ENCODE data around the gene EFNA4.
A peak's percentile ranks its signal among the peaks of the same experiment; 100 is the strongest.

Gene EFNA4

GRCh38 chr1:155084722-155085503, 21.4 kb downstream of the EFNA4 start (continued):
- TF ChIP-seq SCRT1 (tag by site-specific recombination; IDR thresholded peaks at IDR 0.05; ENCODE audit: borderline replicate concordance) (no peak), GLIS2 (tag by site-specific recombination; IDR thresholded peaks at IDR 0.05) (no peak), RBAK (tag by site-specific recombination; IDR thresholded peaks at IDR 0.05) (no peak), ZFHX2 (tag by site-specific recombination; conservative IDR thresholded peaks at IDR 0.05) (no peak; the same call in 1 of the 2 replicates), HIC1 (tag by site-specific recombination; IDR thresholded peaks at IDR 0.05) (peak; percentile 86), ZNF214 (tag by site-specific recombination; IDR thresholded peaks at IDR 0.05; ENCODE audit: borderline replicate concordance) (no peak), HOXA7 (CRISPR knock-in tag; IDR thresholded peaks at IDR 0.05; ENCODE audit: borderline replicate concordance) (no peak), ZIC2 (tag by site-specific recombination; IDR thresholded peaks at IDR 0.05) (no peak), ZNF768 (tag by site-specific recombination; IDR thresholded peaks at IDR 0.05) (no peak), ZNF133 (tag by site-specific recombination; IDR thresholded peaks at IDR 0.05) (no peak), ZSCAN30 (tag by site-specific recombination; IDR thresholded peaks at IDR 0.05) (peak; percentile 94), ATF2 (tag by site-specific recombination; IDR thresholded peaks at IDR 0.05; ENCODE audit: low read depth) (no peak), ZNF266 (tag by site-specific recombination; IDR thresholded peaks at IDR 0.05; ENCODE audit: low read depth) (no peak), ZFP37 (tag by site-specific recombination; IDR thresholded peaks at IDR 0.05) (0 out of 2 replicates have a peak, but pooled peaks have one; percentile 2), ZNF426 (tag by site-specific recombination; IDR thresholded peaks at IDR 0.05) (no peak), ZNF121 (tag by site-specific recombination; IDR thresholded peaks at IDR 0.05) (no peak), BCL11B (tag by site-specific recombination; IDR thresholded peaks at IDR 0.05; ENCODE audit: low read depth) (no peak), ZNF18 (tag by site-specific recombination; IDR thresholded peaks at IDR 0.05) (no peak), ZNF785 (tag by site-specific recombination; IDR thresholded peaks at IDR 0.05) (no peak)
- TF ChIP-seq, protein P1, sequence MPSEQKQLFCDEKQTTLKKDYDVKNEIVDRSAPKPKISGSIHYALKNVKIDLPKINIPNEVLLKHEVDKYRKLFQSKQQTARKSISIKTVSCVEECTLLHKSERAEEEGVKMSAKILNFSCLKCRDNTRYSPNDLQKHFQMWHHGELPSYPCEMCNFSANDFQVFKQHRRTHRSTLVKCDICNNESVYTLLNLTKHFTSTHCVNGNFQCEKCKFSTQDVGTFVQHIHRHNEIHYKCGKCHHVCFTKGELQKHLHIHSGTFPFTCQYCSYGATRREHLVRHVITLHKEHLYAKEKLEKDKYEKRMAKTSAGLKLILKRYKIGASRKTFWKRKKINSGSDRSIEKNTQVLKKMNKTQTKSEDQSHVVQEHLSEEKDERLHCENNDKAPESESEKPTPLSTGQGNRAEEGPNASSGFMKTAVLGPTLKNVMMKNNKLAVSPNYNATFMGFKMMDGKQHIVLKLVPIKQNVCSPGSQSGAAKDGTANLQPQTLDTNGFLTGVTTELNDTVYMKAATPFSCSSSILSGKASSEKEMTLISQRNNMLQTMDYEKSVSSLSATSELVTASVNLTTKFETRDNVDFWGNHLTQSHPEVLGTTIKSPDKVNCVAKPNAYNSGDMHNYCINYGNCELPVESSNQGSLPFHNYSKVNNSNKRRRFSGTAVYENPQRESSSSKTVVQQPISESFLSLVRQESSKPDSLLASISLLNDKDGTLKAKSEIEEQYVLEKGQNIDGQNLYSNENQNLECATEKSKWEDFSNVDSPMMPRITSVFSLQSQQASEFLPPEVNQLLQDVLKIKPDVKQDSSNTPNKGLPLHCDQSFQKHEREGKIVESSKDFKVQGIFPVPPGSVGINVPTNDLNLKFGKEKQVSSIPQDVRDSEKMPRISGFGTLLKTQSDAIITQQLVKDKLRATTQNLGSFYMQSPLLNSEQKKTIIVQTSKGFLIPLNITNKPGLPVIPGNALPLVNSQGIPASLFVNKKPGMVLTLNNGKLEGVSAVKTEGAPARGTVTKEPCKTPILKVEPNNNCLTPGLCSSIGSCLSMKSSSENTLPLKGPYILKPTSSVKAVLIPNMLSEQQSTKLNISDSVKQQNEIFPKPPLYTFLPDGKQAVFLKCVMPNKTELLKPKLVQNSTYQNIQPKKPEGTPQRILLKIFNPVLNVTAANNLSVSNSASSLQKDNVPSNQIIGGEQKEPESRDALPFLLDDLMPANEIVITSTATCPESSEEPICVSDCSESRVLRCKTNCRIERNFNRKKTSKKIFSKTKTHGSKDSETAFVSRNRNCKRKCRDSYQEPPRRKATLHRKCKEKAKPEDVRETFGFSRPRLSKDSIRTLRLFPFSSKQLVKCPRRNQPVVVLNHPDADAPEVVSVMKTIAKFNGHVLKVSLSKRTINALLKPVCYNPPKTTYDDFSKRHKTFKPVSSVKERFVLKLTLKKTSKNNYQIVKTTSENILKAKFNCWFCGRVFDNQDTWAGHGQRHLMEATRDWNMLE (tag by site-specific recombination; conservative IDR thresholded peaks at IDR 0.05; ENCODE audit: low read depth), result no peak
- TF ChIP-seq, protein P2, sequence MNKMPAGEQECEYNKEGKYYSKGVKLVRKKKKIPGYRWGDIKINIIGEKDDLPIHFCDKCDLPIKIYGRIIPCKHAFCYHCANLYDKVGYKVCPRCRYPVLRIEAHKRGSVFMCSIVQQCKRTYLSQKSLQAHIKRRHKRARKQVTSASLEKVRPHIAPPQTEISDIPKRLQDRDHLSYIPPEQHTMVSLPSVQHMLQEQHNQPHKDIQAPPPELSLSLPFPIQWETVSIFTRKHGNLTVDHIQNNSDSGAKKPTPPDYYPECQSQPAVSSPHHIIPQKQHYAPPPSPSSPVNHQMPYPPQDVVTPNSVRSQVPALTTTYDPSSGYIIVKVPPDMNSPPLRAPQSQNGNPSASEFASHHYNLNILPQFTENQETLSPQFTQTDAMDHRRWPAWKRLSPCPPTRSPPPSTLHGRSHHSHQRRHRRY (tag by site-specific recombination; IDR thresholded peaks at IDR 0.05), result no peak
- TF ChIP-seq, protein P3, sequence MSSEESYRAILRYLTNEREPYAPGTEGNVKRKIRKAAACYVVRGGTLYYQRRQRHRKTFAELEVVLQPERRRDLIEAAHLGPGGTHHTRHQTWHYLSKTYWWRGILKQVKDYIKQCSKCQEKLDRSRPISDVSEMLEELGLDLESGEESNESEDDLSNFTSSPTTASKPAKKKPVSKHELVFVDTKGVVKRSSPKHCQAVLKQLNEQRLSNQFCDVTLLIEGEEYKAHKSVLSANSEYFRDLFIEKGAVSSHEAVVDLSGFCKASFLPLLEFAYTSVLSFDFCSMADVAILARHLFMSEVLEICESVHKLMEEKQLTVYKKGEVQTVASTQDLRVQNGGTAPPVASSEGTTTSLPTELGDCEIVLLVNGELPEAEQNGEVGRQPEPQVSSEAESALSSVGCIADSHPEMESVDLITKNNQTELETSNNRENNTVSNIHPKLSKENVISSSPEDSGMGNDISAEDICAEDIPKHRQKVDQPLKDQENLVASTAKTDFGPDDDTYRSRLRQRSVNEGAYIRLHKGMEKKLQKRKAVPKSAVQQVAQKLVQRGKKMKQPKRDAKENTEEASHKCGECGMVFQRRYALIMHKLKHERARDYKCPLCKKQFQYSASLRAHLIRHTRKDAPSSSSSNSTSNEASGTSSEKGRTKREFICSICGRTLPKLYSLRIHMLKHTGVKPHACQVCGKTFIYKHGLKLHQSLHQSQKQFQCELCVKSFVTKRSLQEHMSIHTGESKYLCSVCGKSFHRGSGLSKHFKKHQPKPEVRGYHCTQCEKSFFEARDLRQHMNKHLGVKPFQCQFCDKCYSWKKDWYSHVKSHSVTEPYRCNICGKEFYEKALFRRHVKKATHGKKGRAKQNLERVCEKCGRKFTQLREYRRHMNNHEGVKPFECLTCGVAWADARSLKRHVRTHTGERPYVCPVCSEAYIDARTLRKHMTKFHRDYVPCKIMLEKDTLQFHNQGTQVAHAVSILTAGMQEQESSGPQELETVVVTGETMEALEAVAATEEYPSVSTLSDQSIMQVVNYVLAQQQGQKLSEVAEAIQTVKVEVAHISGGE (tag by site-specific recombination; conservative IDR thresholded peaks at IDR 0.05; ENCODE audit: low read depth), result peak; percentile 73
